ENCODE data around the gene BID. TPM values are rescaled to one million over a fixed set of nuclear protein-coding genes. Genes with fewer than 3 reads are reported as not detected.

Gene BID
- total RNA-seq, 4 donors from 2014 or later, result 4.6 to 18.3 (median 14.9) TPM

DNA sequence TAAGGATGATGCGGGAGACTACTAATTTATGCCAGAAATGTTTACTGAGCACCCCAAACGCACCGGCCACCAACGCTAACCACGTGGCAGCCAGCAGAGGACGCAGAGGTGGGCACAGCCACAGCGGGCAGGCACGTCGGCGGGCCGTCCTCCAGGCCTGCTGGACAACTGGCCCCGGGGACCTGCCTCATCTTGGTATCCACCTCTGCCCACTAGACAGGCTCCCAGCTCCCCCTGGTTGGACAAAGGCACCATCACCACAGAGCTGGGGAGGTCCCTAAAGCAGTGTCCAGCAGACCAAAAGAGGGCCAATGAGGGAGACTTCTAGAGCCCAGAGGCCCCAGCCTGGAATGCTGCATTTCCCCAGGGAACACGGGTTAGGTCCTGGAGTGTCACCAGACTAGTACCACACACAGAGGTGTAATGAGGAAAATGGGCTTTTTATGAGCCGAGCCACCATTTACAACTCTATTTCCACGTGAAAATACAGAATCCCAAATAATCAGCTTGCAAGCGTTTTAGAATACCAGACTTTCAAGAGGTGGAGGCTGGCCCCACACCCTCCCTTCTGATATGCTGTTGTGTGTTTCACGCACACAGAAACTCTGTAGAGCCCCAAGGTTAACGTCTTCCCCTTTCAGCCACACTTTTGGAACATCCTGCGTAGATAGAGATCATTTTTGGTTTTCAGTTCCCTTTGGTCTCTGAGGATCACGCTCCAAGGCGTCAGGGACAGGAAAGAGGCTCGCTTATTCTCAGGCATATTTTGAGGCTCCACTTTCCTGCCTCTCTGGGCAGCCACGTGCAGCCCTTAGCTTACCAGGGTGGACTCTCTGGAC is 23.7 kb upstream of the BID start:
- Histone ChIP-seq H3K9me3 (no peaks in the 10 kb centered on the region), H3K4me1 (no peaks in the 10 kb centered on the region), H3K4me3 (replicated peaks in 1 of 3) (no peak overlapping the region), H3K27me3 (no peaks in the 10 kb centered on the region), H3K36me3 (no peaks in the 10 kb centered on the region), H3K27ac (no peak overlapping the region)
- intact Hi-C loops (cut with DNase I), result no loop called here
- DNase-seq, result no peak
- TF ChIP-seq POLR2A (IDR thresholded peaks at IDR 0.05), result no peak
- TF ChIP-seq, protein P1, sequence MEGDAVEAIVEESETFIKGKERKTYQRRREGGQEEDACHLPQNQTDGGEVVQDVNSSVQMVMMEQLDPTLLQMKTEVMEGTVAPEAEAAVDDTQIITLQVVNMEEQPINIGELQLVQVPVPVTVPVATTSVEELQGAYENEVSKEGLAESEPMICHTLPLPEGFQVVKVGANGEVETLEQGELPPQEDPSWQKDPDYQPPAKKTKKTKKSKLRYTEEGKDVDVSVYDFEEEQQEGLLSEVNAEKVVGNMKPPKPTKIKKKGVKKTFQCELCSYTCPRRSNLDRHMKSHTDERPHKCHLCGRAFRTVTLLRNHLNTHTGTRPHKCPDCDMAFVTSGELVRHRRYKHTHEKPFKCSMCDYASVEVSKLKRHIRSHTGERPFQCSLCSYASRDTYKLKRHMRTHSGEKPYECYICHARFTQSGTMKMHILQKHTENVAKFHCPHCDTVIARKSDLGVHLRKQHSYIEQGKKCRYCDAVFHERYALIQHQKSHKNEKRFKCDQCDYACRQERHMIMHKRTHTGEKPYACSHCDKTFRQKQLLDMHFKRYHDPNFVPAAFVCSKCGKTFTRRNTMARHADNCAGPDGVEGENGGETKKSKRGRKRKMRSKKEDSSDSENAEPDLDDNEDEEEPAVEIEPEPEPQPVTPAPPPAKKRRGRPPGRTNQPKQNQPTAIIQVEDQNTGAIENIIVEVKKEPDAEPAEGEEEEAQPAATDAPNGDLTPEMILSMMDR (IDR thresholded peaks at IDR 0.05), result no peak
- WGBS, 2 donors, result 84 to 93% methylated on average over 18 to 23 of the region's 23 CpGs

- TF ChIP-seq, protein P1 (IDR thresholded peaks at IDR 0.05), result no peak
- TF ChIP-seq POLR2A (IDR thresholded peaks at IDR 0.05), result no peak
- 90 to 92% methylated on average over 3 to 5 of the region's 5 CpGs for WGBS, 2 donors
- intact Hi-C loops (cut with DNase I), result no loop called here
- Histone ChIP-seq H3K27ac (no peak overlapping the region), H3K4me1 (no peaks in the 10 kb centered on the region), H3K36me3 (no peaks in the 10 kb centered on the region), H3K9me3 (no peaks in the 10 kb centered on the region), H3K4me3 (replicated peaks in 1 of 3) (no peak overlapping the region), H3K27me3 (no peaks in the 10 kb centered on the region)
- DNase-seq, result no peak
Measured at GRCh38 chr22:17796695-17797094, 22.4 kb upstream of the BID start.

GRCh38 chr22:17795661-17796548 is 21.6 kb upstream of the BID start:
- no peak overlapping the region for H3K4me3 ChIP-seq (replicated peaks in 1 of 3)
- no peak for DNase-seq
- intact Hi-C loops (cut with DNase I), result no loop called here
- H3K9me3 ChIP-seq, result no peaks in the 10 kb centered on the region
- no peak for TF ChIP-seq POLR2A (IDR thresholded peaks at IDR 0.05)
- TF ChIP-seq, protein P1 (IDR thresholded peaks at IDR 0.05), result no peak
- H3K27ac ChIP-seq, result no peak overlapping the region
- H3K27me3 ChIP-seq, result no peaks in the 10 kb centered on the region
- 88 to 91% methylated on average over 31 to 32 of the region's 32 CpGs for WGBS, 2 donors
- no peaks in the 10 kb centered on the region for H3K4me1 ChIP-seq
- H3K36me3 ChIP-seq, result no peaks in the 10 kb centered on the region

- Histone ChIP-seq H3K36me3 (peaks cover 3 to 5% of the 10 kb centered on the region in 2 donors), H3K27ac (no peak overlapping the region), H3K9me3 (no peaks in the 10 kb centered on the region), H3K4me1 (no peaks in the 10 kb centered on the region), H3K4me3 (replicated peaks in 1 of 3) (no peak overlapping the region), H3K27me3 (no peaks in the 10 kb centered on the region)
- TF ChIP-seq POLR2A (IDR thresholded peaks at IDR 0.05), result no peak
- TF ChIP-seq, protein P1 (IDR thresholded peaks at IDR 0.05), result no peak
- intact Hi-C loops (cut with DNase I), result no loop called here
- no peak for DNase-seq
- 91 to 92% methylated on average over 25 of the region's 25 CpGs for WGBS, 2 donors
Measured at GRCh38 chr22:17794726-17795542, 20.7 kb upstream of the BID start.
